Activated gamma-delta T cell treated with Interleukin-2 at 50 U/mL for 16 hours (primary cell): Measurements from ENCODE around the gene SORBS1.

Experiments used
- DNase-seq: peaks from one replicate; pipeline ENCODE4 v3.0.0-alpha.2; 2020

The SORBS1 gene

DNA sequence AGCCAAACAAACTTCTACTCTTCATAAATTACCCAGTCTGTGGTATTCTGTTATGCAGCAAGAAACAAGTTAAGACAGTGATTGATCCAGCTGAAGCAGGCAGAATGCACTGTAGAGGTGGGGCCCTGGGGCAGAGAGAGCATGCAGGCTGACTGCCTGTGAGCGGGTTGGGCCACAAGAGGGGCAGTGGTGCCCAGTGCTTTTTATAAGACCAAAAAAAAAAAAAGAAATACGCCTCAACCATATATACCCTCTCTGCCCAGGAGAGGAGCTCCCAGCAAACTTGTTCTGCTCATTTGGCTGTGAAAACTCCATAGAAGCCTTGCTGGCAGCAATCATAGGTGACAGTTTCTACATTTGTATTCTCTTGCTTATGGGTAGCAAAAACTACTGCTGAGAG lies 104.7 kb downstream of the SORBS1 start:
- no peak for DNase-seq

DNA sequence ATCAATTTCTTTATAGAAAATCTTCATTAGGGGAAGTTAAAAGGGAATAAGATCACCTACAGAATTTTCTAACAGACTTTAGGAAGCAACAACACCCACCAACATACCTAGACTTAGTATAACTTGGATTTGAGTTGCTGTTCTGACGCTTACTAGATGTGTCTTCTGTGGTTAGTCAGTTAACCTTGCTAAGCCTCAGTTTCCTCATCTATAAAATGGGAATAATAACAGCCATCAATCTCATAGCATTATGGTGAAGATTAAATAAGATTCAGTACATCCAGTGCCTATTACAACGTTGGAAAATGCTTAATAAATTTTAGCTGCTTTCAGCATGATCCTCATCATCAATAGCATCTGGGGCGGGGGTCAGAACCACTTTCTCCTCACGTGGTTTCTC lies 106.2 kb downstream of the SORBS1 start:
- no peak for DNase-seq

DNA sequence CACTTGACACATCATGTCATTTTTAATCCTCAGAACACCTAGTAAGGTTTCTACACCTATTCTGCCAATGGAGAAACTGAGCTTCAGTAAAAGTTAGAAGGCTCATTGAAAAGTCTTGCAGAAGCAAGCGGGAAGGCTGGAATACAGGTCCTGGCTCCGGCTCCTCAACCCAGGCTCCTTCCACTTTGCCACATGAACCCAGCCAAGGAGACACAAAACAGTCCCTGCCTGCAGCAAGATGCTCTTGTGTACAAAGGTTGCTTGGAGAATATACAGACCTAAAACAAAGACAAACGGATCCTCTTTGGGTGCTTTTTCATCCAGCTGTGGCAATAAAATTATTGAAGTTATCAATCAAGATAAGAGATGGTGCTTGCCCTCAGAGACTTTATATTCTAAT lies 106.8 kb downstream of the SORBS1 start:
- no peak for DNase-seq

DNA sequence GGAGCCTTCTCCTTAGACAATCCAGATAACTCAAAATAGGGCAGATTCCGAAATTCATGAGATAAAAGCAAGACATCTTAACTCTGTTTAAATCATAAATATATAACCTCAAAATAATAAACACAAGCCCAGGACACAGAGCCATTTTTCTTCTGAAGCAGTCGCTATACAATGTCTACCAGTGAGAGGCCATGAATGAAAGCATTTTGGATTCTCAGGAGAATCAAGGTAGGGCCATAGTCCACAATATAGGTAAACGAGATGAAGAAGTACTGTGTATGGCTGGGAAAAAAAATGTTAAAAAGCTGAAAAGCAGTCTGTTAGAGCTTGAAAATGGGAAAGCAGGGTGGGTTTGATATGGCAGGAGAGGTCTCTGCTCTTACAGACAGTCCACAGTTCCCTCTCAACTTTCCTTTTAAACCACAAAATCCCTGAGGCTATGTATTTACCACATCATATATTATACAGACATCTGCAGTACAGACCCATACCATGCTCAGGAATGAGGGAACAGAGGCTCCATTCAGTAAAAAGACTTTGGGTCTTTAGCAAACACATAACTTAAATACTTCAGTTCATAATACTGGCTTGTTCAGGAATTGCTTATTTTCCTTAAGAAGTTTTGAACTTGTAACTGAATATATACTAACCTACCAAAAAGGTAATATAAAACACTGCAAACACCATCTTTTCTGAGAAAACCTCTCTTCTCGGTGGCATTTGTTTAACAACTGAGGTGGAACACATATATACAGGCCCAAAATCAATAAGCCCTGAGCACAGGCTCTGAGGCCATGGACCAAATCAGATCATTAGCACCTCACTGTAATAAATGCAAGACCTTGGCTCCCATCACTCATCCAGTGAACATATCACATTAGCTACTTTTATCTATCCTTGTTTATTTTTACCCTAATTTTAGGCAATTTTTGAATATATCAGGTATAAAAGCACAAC lies 109.3 kb downstream of the SORBS1 start:
- DNase-seq, result no peak

DNA sequence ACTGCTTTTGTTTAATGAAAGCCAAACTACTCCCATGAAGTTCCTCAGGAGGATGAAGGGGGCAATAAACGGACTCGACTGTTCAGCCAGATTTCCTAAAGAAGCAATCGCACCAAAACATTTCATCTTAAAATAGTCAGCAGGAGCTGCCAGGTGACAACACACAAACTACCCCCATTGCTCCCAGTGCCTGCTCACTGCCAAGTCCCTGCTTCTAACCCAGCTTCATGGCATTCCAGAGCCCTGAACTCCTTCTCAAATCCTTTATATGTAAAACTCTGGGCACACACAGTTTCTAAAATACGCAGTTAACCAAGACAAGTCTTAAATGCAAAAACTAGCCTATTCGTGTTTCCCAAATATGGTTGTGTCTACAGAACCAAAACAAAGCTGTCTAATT lies 110.0 kb downstream of the SORBS1 start:
- no peak for DNase-seq

DNA sequence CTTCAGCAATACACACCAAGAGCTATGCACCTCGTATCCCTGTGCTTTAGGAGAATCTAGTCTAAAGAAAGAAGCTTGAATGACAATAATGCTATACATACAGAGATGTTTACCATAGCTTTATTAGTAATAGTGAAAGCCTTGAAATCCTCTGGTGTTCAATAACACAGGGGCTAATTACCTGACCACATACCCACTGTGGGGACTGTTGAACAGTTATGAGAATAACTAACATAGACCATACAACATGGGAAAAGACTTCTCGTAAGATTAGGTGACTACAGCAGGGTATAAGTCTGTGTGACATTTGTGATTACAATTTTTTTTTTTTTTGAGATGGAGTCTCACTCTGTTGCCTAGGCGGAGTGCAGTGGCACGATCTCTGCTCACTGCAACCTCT lies 111.0 kb downstream of the SORBS1 start:
- DNase-seq, result no peak

DNA sequence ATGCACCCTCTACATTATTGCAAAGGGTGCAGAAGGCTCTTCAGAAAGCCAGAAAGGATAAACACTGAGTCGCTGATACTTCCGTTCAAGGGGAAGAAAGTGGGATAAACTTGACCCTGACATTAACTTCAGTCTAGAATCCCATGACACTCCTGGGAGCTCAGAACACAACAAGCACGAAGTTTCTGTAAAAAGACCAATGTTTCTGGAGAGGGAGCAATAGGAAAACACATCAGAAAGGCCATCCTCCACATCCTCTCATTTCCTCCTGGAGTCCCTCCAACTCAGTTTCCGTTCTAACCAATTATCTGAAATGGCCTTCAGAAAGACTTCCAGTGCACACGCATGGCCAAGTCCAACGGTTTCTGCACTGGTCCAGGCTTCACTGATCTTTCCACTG lies 113.5 kb downstream of the SORBS1 start:
- DNase-seq, result no peak

DNA sequence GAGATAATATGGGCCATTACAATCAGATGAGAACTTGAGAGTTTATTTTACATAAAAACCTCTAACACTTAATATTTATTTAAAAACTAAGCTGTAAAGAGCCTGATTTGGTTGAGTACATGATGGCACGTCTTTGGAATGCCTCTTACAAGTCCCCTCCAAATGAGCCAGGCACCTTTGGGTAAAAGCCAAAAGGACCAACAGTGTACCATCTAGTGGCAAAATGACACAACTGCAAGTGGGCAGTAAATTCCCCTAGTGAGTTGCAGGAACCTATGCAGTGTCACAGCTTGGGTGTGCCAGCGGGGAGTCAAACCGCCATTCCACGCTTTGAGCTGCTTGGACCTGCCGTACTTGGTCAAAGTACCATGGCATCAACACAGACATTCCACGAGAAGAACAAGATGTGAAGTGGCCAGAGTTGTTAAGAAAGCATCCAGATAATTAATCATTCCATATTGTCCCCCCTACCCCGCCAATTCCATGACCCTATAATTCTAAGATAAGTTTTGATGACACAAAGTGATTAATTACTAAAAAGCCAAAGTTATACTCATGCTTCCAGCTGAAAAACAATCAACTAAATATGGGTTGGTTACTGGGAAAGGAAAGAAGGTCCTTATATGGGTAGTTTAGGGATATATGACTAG lies 115.2 kb downstream of the SORBS1 start:
- DNase-seq, result peak; percentile 17

DNA sequence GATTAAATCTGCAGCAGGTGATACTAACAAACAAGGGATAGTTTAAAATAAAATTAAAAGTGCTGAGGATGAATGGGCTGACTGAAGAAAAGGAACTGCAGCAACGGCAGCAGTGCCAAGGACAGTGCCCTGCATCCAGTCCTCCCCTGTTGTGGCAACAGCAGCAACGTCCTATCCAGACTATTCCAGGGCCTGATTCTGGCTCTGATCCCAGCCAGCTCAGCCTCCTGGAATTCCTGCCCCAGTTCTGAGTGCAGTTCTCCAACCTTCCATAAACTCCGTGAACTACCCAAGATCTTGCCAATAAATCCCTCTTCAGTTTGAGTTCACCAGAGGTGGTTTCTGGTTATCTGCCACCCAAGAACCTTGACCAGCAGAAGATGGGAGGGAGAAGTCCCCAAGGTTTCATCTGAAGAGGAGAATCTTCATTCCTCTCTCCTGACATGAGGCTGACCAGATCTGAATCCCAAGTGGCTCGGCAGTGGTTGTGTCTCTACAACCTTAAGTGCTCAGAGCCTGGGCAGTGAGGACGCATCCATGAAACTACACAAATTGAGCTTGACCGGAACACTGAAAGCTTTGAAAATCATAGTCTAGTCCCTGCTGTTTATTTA lies 115.8 kb downstream of the SORBS1 start:
- no peak for DNase-seq

DNA sequence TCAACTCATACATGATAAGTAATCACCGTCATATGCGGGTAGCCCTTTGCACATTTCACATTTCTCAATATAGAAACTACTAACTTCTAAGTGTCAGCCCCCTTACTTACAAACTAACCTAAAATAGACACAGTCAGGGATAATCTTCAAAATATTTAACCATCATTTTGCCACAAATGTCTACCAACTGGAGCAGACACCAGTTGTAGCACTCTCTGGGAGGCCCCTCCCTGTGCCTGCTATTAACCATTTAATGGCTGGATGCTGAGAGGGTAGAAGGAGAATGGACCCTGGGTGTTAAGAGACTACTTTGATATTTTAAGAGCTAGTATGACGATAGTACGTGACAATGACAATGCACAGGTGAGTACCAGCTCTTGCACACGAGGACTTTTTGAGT lies 116.4 kb downstream of the SORBS1 start:
- no peak for DNase-seq

DNA sequence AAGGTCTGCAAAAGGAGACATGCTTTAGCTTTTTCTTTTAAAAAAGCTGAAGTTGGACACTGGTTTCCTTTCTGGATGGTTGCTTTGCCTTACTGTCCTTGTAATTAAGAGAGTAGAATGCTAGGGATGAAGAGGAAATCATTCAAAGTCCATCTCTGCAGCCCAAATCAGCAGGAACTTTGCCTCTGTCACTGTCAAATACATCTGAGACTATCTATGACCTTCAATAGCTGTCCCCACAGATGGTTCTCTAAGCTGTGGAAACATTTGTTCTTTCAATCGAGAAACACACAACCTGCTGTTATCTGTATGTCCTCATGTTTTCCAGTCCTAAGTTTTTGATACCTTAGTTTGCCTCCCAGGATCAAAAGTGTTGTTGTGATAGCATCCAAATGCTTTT lies 117.5 kb downstream of the SORBS1 start:
- DNase-seq, result no peak

DNA sequence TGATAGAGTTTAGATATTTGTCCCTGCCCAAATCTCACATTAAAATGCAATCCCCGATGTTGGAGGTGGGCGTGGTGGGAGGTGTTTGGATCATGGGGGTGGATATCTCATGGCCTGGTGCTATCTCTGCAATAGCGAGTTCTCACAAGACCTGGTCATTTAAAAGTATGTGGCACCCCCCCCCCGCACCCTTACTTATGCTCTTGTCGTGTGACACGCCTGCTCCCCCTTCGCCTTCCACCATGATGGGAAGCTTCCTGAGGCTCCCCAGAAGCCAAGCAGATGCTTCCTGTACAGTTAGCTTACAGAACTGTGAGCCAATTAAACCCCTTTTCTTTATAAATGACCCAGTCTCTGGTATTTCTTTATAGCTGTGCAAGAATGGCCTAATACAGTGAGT lies 118.8 kb downstream of the SORBS1 start:
- DNase-seq, result no peak

DNA sequence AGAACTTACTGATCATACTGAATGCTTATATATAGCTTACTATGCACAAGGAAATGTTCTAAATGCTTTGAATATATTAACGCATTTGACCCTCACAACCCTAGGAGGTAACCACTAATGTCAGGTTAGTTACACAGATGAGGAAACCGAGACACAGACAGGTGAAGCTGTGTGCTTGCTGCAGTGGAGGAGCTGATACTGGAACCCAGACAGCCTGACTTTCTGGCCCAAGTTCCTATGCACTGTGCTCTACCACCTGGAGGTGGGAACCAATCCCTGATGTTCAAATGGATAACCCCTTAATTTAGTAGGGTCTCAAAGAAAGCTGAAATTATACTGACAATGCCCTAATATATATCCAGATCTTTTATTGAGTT lies 119.6 kb downstream of the SORBS1 start:
- no peak for DNase-seq

DNA sequence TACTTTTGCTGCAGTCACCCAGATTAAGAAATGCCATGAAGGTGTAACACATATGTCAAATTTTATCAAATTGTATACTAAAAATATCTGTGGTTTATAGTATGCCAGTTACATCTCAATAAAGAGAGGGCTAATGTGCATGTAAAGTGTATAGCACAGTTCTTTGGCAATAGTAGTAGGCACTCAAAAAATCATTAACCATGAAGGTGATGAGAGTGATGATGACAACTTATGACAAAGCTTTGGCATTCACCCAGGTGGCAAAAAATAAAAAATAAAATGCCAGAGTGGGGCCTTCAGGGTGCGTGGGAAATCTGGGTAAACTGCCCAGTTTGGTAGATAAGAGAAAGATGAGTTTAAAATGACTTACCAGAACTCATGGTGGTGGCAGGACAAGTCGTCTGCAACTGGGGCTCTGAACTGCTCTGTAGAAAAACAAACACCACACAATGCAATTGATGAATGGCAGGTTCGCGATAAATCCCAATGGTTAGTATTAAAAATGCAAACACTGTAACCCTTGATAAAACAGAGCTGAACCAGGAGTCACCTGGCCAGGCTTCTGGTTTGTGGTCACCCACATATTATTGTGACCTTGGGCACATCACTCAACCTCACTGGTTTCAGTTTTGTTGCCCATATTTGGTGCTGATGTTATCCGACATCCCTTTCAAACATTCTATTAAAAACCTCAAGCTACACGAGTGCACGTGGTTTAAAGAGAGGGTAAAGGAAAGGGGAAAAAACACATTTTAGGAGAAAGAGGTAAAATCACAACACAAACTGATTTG lies 120.2 kb downstream of the SORBS1 start:
- DNase-seq, result no peak

DNA sequence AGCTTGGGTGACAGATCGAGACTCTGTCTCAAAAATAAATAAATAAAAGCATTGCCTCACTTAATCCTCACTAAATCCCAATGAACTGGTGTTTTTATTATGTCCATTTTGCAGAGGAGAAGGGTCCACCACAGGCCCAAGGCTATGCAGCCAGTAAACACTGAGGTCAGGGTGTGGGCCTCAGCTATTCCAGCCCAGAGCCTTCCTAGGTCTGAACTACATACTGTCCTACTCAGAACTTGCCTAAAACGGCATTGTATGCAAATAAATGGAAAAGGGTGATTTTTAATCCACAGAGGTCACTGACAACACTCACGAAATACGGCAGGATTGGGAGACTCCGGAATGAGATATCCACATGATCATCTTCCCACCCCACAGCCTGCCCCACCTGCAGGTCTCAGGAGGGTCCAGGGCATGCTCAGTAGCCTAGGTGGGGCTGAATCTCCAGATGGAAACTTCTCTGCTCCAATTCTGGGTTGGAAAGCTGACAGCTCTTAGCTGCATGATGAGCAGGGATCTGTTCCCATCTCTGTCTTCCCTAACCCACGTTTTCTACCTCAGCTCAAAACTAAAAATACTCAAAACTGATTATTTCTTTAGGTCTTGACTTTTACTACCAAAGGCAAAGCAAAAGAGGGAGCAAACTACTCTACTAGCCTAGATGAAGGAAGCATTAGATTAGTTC lies 121.0 kb downstream of the SORBS1 start:
- DNase-seq, result no peak

DNA sequence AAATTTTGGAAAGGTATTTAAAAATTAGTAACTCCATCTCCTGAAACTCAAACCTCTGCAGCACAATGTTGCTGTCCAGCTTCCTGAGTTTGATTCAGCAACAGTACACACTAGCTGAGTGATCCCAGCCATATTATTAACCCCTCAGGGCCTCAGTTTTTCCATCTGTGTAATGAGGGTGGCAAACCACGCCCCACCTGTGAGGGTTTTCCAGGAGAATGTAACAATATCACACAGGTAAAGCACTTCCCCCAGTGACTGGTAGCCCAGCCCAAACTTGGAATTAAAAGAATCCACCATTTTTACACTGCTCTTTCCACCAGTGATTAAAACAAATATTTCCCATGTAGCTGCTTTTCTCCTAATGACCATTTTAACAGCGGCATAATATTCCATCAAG lies 122.4 kb downstream of the SORBS1 start:
- DNase-seq, result no peak

DNA sequence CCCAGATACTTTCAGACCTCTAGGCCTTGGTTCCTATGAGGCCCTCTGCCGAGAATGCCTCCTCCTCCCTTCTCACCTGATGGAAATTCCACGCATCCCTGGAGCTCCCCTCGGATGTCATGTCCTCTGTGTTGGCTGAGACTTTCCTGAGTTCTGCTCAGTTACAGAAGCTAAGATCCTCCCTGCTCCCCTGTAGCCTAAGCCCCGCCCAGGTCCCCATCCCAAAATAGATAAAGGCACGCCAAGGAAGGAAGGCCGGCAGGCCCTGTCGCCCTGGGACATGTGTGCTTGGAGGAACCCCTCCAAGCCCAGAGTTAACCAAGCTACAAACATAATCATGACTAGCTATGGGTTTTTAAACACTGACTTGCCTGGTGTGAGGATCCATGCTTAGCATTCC lies 123.5 kb downstream of the SORBS1 start:
- no peak for DNase-seq

DNA sequence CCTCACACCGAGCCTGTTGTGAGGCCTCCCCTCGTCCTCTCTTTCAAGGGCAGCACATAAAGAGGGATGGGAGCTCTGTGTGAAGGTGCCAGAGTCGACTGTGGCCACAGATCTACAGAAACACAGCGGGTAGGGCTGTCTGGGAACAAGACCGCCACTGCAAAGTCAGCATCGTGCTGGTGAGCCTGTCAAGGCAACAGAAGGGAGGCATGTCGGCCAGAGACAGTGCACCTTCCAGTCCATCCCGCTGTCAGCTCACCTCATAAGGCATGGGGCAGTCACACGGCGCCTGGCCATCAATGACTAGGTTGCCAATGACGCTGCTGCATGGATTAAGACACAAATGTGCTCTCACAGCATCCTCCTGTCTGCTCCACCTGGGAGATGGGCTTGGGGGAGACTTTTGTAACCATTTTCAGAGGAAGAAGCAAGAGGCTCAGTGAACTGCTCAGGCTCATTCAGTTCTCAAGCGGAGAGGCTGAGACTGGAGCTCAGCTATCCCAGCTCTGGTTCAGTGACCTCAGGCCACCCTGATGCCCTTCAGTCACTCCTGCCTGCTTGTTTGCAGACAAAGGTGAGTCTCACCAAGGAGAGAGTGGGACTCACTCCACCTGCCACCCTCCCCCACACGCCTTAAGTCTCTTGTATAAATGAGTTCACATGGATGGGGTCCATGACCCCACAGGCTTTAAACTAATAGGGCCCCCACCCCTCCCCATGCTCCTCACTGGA lies 125.5 kb downstream of the SORBS1 start:
- no peak for DNase-seq

DNA sequence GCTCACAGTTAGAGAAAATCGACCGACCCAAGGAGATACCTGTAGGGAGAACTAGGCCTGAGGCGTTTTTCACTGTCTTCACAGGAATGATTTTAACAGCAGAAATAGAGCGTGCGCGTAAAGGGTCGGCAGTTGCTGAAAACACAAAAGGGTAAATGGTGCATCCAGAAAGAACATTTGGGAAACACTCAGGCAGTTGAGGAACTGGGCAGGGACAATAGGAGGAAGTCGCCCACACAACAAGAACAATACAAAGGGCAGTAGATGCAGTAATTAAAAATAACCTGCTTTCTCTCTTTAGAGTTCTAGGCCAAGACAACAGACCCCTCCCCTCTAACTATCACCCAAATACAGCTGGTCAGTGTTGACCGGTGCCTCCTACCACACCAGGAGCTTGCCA lies 126.6 kb downstream of the SORBS1 start:
- DNase-seq, result no peak

DNA sequence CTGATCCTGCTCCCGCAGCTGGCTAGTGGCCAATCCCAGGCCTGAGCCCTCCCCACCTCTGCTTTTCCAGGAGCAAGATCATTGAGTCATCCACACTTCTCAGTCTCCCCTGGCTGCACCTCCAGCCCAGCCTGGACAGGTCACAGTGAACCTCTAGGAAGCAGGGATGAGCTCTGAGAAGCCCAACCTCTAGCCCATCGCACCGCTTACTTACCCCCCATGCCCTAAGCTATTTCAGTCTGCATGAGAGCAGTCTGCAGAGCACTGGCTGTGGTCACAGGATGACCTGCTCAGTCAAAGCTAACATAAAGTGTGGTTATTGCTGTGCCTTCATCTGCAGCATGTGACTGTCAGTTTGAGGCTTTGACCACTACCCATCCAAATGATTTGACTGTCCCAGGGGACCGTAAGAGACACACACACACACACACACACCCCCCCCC lies 129.2 kb downstream of the SORBS1 start:
- no peak for DNase-seq

DNA sequence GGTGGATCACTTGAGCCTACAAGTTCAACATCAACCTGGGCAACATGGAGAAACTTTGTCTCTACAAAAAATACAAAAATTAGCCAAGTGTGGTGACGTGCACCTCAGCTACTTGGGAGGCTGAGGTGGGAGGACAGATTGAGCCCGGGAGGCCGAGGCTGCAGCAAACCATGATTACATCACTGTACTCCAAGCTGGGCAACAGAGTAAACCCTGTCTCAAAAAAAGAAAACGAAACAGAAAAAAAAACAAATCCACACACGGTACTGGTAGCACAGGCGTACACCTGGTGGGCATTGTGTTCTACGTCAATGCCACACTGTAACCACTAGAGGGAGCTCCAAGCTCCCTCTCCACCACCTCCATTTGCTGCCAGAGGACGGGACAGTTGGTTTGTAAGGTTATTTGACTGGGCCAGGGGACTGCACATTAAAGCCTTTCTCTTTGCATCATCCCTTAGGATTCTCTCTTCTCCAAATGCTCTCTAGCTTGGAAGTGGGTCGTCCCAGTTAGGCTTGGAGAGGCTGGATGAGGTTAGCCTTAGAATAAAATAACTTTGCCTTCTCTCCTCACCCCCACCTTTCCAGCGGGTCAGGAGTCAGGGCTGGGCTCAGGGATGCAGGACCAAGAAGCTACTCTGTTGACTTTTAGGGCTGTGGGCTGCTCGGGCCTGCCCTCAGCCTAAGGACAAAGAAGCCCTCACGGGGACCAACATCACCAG lies 130.8 kb downstream of the SORBS1 start:
- DNase-seq, result peak; percentile 22
